ENCODE measurements around the gene EDEM1.
"Not testable (repeated sequence)": the region's sequence is repeated elsewhere in the genome, so short reads cannot be mapped to it uniquely, and the experiment has no call there.

The EDEM1 gene

DNA sequence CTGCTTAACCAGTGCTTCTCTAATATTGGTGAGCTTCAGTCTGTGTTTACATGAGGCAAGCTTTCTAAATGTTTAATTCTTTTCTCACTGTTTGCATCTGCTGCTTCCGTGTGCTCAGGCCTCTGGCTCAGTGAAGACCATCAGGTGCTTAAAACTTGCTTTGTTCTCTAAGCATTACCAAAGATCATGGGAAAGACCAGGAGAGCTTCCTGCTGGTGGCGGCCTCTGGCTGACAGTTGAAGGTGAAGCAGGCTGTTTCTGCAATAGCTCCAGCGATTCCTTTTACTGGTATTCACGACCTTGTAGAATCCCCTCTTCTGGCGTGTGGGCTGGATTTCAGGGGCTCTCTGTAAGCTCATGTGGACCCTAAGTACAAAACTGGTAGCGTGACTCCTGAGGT, 45.1 kb downstream of the EDEM1 start:
- no peak for DNase-seq (ENCODE audit: low read depth)

DNA sequence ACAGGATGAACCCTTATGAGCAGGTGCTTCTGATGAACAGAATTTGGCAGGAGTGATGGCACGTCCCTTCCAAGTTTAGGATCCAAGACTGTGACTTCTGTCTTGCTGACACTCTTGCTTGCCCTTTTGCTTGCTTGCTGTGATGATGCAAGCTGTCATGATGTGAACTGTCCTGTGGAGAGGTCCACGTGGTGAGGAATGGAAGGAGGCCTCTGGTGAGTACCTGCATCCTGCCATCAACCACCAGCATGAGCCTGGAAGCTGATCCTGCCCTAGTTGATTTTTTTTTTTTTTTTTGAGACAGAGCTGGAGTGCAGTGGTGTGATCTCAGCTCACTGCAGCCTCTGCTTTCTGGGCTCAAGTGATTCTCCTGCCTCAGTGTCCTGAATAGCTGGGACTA, 45.5 kb downstream of the EDEM1 start:
- no peak for DNase-seq (ENCODE audit: low read depth)

DNA sequence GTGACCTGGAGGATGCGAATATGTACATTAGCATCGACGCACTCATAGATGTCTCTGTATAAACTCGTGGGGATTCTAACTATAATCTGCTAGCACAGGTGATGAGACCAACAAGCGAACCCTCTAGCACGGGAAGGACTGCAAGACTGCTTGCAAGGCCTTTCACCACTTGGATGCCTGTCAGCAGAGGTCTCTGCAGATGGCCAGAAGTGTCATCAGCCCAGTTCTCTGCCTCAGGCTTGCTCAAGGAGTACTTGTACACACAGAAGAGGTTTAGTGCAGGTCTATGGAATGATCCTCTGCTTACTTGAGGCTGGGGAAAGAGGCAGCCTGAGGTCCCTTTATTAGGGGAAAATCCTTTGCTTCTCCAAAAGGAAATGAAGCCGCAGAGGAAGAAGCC, 48.1 kb downstream of the EDEM1 start:
- DNase-seq (ENCODE audit: low read depth), result no peak

DNA sequence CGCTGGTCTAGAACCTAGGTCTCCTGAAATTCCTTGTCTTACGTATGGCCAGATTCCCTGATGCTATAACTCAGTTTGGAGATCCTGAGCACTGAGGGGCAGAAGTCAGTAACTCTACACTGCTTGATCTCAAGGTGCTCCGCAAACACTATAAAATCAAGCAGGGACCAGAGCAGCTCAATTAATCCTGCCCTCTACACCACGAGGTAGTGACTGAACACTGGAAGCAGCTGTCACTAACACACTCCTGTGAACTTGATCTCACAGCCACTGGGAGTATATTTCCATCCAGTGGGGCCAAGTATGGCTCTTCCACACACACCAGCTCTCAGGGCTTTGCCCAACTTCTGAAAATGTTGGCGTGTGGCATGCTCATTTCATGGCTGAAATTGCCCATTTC, 51.0 kb downstream of the EDEM1 start:
- no peak for DNase-seq (ENCODE audit: low read depth)

DNA sequence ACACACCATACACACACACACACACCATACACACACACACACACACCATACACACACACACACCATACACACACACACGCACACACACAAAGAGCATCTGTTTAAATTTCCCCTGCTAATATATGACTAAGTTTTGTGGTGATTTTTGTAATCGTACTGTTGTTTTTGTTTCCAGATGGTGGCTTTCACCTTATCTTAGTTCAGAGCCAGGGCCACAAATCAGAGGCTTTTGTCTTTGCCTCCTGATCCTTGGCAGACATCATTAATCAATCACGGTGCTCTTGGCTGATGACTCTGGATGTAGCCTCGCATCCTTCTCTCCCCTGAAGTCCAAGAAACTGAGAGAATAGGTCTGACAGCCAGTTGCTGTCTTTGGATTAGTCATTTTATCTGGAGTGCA, 52.1 kb downstream of the EDEM1 start:
- DNase-seq (ENCODE audit: low read depth), result no peak

DNA sequence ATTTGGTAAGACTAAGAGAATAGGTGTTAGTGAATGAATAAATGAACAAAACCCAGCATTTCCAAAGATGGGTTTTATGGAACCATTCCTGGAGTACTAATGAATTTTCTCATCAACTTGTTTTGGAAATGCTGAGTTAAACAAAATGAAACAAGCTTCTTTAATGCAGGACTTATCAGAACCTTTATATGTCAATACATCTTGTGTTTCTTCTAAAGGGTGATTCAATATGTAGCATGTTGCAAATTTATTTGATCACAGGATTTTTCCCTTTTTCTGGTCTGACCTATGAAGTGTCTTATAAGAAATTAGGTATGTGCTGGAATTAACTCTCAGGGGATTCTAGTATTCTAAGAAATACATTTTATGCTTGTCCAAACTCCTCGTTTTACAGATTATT, 53.2 kb downstream of the EDEM1 start:
- DNase-seq (ENCODE audit: low read depth), result no peak

DNA sequence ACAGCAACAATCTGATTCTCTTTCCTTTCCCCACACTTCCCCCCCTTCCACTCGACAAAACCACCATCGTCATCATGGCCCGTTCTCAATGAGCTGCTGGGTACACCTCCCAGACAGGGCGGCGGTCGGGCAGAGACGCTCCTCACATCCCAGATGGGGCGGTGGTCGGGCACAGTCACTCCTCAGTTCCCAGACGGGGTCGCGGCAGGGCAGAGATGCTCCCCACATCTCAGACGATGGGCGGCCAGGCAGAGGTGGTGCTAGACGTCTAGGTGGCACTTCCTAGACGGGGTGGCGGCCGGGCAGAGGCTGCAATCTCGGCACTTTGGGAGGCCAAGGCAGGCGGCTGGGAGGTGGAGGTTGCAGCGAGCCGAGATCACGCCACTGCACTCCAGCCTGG, 55.3 kb downstream of the EDEM1 start:
- not testable (repeated sequence) for DNase-seq (ENCODE audit: low read depth)

DNA sequence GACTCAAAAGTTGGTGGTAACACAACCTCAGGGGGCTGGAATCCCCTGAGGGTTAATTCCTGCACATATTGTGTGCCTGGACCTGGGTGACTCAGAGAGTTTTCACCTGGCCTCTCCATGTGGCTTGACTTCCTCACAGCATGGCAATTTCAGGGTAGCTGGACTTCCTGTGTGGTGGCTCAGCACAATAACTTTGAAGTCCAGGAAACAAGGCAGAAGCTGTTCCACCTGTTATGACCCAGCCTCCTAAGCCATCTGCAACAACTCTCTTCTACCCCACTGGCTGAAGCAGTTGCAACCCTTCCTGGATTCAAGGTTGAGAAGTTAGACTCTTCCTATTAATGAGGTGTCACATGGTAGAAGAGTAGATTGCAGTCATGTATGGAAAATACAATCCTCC, 58.4 kb downstream of the EDEM1 start:
- no peak for DNase-seq (ENCODE audit: low read depth)

DNA sequence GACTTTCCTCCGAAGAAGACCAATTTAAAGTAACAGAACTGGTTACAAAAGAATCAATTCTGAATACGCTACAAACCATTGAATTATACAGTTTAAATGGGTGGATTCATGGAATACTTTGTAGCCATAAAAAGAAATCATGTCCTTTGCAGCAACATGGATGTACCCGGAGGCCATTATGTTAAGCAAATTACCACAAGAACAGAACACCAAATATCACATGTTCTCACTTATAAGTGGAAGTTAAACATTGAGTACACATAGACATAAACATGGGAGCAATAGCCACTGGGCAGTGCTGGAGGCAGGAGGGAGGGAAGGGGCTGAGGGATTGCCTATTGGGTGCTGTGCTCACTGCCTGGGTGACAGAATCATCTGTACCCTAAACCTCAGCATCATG, 61.3 kb downstream of the EDEM1 start:
- DNase-seq (ENCODE audit: low read depth), result no peak

DNA sequence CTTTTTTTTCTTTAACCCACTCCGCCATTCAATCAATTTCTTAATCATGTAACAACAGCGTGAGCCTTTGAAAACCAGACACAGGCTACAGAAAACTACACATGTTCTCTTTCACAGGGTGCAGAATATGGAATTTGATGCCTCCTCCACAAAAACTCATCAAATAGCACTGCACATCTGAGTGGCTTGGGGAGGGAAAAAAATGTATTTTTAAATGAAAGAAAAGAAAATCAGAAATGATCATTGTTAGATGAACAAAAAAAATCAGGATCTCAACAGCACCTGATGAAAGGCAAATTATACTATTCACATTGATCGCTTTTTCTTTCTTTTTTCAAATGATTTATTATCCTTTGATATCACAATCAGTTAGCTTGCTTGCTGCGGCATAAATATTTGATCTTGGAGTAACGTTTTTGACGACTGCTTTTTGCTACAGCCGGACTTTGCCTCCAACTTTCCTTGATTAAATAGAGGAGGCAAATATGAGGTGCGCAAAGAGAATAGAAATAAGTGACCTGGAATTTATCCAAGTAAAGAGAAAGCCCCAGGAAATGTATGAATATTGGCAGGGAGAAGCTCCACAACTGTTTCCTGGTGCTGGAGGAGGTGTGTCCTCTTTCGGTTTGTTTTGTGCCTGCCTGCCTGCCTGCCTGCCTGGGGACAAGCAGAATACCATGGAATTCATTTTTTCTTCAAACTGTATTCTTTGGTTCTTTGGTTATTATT, 63.1 kb downstream of the EDEM1 start:
- no peak for DNase-seq (ENCODE audit: low read depth)

DNA sequence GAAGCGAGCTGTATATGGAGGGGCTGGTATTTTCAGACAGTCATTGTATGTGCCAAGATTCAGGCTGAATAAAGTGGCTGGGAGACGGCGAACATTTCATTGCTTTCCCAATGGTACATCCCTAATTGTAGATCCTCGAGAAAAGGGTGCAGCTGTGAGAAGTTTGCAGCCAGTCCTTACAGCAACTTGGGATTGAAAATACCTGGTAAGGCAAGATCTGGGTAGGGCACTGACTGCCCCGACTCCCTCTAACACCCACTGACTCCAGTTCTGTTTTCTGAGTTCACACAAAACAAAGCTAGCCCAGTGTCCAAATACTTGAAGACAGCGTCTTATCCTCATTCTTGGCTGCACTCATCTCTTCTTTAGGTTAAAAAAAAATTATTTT, 63.7 kb downstream of the EDEM1 start:
- DNase-seq (ENCODE audit: low read depth), result no peak

DNA sequence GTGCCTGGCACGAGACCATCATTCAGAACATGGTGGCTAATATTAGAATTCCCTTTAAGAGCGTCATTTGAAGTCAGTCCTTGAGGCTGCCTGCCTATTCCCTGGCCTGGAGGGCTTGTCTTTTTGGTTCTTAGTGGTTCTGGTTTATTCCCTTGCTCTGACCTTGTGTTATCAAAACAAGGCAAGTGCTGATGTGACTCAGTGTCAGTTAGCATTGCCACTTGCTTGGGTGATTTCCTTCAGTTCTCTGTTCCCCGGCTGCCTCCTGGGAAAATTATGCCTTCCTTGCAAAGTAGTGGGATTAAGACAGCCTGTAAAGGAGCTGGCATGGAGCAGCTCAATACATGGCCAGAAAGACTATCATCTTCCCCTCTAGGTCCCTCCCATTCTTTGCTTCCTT, 64.6 kb downstream of the EDEM1 start:
- DNase-seq (ENCODE audit: low read depth), result no peak

DNA sequence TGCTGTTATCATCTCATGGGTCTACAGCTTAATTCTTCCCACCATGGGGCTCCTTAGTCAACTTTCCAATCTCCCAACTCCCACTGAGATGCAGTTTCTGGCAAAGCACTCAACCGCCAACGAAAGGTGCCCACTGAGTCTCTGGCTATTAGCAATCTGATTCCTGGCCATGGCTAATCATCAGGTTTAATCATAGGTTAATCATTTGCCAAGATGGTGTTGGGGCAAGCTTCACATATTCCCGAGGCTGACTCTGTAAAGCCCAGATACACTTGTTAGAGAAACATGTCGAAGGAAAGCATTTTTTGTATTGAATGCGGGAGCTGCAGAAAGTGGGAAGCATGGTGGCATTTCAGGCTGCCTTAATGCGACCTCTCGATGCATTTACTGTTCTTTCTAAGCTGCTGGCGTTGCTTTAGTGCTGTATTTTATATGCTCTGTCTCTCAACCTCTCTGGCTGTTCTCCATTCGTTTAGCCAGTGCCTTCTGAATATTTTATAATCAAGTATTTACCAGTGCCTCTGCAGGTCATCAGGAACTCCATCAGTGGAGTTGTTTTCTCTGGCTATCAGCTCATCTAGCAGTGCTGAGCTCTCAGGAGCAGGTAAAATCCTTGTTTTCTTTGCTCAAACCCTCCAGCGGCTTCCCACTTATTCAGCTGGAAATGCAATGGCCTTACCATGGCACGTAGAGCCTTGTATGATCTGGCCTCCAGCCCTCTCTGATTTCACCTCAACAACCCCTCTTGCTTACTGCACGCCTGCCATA, 67.0 kb downstream of the EDEM1 start:
- DNase-seq (ENCODE audit: low read depth), result no peak

DNA sequence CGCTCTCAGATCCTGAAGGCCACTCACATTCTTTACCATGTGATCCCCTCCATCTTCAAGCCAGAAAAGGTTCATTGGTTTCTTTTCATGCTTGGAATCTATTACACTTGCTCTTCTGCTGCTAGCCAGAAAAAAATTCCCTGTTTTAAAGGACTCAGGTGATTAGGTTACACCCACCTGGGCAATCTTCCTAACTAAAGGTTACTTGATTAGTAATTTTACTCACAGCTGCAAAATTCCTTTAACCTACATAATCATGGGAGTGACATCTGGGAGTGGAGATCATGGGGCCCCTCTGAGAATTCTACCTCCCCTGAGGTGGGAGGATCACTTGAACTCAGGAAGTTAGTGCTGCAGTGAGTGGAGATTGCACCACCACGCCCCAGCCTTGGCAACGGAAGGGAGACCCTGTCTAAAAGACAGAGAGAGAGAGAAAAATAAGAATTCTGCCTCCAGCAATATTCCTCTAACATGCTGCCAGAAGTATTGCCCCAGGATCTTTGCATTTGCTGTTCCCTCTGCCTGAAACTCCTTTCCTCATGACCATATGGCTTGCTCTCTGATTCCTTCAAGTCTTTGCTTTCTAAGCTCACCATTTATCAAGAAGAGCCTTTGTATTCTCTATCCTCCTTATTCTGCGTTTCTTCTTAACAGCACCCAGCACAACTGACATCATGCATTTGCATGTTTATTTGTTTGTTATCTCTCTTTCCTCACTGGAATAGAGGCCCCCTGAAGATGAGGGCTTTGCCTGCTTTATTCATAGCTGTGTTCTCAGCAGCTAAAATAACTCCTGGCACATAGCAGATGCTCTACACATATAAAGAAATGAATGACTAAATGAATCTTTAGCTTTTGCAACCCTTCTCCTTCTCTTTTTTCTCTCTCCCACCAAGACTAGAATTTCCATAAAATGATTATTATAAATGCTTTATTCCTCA, 68.2 kb downstream of the EDEM1 start:
- no peak for DNase-seq (ENCODE audit: low read depth)

DNA sequence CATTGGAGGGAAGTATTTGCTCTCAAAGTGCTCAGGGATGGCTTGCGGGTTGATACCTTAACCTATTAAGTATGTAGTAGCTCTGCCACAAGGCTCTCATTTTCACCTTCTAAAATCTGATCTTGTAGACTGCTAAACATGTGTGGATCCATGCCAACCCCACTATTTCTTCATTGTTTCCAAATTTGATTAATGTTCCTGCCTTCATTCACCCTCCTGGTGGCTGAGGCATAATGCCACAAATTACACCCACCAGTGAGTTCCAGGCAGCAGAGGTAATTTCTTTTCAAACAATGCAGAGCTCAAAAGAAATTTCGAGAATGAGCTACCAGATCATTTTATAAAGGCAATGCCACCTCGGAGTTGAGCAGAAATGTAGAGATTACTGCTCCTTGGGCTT, 71.0 kb downstream of the EDEM1 start:
- no peak for DNase-seq (ENCODE audit: low read depth)

DNA sequence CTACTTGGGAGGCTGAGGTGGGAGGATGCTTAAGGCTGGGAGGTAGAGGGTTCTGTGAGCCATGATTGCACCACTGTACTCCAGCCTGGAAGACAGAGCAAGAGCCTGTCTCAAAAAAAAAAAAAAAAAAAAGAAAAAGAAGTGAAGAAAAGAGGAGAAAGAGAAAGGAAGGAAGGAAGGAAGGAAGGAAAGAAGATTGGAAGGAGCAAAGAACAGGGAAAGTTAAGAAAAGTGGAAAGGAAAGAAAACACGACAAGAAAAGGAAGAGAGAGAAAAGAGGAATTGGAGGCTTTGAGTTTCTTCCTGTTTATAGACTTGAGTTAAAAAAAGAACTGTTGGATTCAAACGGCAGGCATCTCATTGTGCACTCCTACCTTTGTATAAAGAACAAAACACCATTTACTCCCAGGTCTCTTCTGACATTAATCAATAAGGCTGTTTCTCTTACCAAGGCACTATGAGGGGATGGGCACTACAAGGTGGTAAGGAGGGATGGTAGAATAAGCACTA, 73.5 kb downstream of the EDEM1 start:
- no peak for DNase-seq (ENCODE audit: low read depth)

DNA sequence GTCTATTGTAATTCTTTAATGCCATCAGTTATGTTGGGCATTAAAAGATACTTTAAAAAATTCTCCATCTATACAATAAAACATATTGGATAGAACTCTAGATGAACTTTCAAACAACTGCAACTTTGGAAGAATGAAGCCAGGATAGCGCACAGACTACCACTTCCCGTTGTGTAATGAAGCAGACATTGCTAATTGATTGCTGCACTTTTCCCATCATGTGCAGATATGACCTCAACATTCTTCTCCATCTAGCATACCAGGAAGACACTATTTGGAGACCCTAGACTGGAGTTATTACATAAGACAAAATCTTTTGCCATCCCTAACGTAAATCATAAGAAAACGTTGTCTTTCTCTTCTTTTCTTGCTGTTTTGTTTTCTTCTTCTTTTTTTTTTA, 75.0 kb downstream of the EDEM1 start:
- no peak for DNase-seq (ENCODE audit: low read depth)

DNA sequence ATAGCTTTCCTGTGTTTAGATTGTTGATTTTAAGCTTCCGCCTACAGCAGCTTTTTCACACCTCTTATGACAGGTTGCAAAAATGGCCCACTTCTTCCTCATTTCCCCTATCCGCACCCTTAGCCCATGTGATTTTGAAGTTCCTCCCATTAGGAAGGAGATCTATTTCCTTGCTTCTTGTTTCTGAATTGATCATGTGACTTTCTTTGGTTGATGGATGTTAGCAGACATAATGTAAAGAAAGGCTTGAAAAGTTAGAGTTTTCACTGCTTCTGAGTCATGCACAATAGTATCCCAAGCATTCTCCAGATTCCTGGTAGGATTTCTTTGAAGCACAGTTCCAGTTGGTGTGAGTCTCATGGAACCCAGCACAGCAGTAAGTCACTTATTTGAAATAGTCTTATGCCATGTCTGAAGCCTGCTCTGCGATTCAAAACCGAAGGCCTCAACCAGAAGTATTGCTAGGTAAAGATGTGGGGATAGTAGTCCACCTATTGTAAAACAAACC, 76.6 kb downstream of the EDEM1 start:
- DNase-seq (ENCODE audit: low read depth), result no peak

DNA sequence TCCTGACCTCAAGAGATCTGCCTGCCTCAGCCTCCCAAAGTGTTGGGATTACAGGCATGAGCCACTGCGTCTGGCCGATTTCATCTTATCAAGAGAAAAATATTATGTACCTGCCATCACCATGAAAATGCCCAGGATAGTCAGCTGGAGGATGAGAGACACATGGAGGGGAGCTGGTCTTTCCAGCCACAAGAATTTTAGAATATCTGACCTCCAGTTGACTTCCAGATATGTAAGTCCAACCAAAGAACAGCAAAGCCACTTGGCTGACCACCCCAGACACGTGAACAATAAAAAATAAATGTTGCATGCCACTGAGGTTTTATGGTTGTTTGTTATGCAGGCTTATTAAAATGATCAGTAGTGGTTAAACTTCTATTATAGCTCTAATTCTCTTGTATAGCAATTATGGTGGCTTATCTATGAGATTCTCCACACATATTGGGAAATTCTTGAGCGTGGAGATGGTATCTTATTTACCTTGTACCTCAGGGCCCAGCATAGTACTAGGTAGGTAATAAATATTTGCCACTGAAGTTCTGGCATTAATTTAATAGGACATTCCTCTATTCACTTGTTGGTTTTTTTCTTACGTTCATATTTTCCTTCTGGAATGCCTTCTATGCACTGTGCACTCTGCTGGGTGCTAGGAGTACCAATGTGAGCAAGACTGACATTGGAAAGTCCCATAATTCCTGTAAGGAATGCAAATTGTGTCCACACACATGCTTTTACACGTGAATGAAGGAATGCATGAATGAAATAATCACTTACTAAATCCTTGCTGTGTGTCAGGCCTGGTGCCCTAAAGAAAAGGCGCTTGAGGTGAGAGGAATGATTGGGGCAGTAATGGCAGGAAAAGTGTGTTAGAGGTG, 77.6 kb downstream of the EDEM1 start:
- no peak for DNase-seq (ENCODE audit: low read depth)

DNA sequence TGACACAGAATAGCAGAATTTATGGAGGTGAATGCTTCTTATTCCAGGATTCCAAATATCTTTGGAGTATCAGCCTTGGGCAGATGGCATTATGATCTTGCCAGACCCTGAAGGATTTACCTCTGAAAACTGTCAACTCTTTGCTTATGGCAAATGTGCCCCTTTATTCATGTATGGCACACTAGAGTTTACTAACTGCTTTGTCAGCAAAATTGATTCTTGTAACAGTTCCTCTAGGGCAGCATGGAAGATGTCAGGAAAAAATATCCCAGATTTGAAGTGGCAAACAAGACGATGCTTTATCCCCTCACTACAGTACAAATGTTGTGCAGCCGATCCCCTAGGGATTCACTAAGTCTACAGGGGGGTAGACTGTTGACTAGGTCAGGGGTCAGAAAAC, 79.7 kb downstream of the EDEM1 start:
- no peak for DNase-seq (ENCODE audit: low read depth)

DNA sequence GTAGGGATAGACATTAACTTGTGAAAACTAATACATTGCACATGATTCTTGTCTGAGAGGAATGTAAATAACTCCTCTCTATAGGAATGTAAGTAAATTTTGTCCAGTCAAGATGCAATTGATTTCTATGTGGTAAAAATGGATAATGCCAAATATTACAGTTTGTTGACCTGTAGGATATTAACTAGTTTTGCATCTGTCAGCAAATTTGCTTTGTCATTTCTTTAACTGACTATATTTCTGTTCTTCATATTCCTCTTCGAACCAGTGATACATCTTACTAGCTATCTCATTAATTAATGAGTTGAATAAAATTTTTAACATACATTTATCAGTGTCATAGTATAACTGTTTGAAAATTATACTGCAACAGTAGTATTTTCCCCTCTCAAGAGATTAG, 80.4 kb downstream of the EDEM1 start:
- no peak for DNase-seq (ENCODE audit: low read depth)

Measured in GM04504 (cell line).